ENCODE data around the gene PKD2L1.

DNA sequence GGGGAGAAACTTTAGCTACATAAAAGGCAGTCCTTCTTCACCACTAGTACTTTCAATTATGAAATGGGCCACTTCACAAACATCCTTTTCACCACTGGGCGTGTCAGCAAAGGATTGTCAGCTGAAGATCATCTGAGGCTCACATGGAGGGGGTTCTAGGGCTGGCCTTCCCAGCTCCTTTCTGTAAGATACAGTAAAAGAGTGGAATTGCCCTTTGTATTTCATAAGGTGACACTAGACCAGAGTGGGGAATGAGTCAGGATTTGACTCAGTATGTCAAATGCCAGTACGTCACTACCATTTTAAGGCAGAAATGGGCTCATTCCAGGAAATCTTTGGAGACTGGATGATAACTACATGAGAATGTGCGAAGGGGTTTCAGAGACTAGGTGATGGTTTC lies 22.3 kb downstream of the PKD2L1 start:
- TF ChIP-seq, protein P1, sequence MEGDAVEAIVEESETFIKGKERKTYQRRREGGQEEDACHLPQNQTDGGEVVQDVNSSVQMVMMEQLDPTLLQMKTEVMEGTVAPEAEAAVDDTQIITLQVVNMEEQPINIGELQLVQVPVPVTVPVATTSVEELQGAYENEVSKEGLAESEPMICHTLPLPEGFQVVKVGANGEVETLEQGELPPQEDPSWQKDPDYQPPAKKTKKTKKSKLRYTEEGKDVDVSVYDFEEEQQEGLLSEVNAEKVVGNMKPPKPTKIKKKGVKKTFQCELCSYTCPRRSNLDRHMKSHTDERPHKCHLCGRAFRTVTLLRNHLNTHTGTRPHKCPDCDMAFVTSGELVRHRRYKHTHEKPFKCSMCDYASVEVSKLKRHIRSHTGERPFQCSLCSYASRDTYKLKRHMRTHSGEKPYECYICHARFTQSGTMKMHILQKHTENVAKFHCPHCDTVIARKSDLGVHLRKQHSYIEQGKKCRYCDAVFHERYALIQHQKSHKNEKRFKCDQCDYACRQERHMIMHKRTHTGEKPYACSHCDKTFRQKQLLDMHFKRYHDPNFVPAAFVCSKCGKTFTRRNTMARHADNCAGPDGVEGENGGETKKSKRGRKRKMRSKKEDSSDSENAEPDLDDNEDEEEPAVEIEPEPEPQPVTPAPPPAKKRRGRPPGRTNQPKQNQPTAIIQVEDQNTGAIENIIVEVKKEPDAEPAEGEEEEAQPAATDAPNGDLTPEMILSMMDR (IDR thresholded peaks at IDR 0.05): no peak
- TF ChIP-seq POLR2A (IDR thresholded peaks at IDR 0.05) (no peak), EP300 (IDR thresholded peaks at IDR 0.05) (no peak)

Measured in sigmoid colon (tissue), 4 donors.